HepG2 (cell line): ENCODE data around the gene RREB1. TPM values are rescaled to one million over a fixed set of nuclear protein-coding genes. Genes with fewer than 3 reads are reported as not detected.

ENCODE experiments used
- CC2D1A ChIP-seq: sonication (generic); formaldehyde crosslinking; IDR thresholded peaks from 2 replicates; pipeline ENCODE4 v1.8.1; 2023; ENCODE audit warnings: mild to moderate bottlenecking, missing genetic modification reagents
- EHMT2 ChIP-seq: fragments of 200-600 bp; sonication (generic); IDR thresholded peaks from 2 replicates; pipeline ENCODE4 v1.7.0; 2017; ENCODE audit warnings: antibody characterized with exemption, low read depth, low read length, borderline replicate concordance
- ELF1 ChIP-seq: sonication (generic); formaldehyde crosslinking; IDR thresholded peaks from 2 replicates; pipeline ENCODE4 v1.4.0; 2020; ENCODE audit warnings: missing genetic modification reagents
- GATAD2A ChIP-seq: IDR thresholded peaks from 2 replicates; pipeline ENCODE4 v1.6.1; 2016
- MAX ChIP-seq: IDR thresholded peaks from 2 replicates; pipeline ENCODE4 v1.6.1; 2012; ENCODE audit warnings: inconsistent platforms
- MED1 ChIP-seq: sonication (generic); formaldehyde crosslinking; IDR thresholded peaks from 2 replicates; pipeline ENCODE4 v1.4.0; 2020; ENCODE audit warnings: missing genetic modification reagents
- NR1H2 ChIP-seq: sonication (generic); formaldehyde crosslinking; IDR thresholded peaks from 2 replicates; pipeline ENCODE4 v1.8.1; 2022; ENCODE audit warnings: low read depth, missing genetic modification reagents, borderline replicate concordance
- PBX3 ChIP-seq: sonication (generic); formaldehyde crosslinking; IDR thresholded peaks from 2 replicates; pipeline ENCODE4 v1.8.1; 2023; ENCODE audit warnings: missing genetic modification reagents, inconsistent platforms, borderline replicate concordance
- PHB2 ChIP-seq: fragments of 450-650 bp; IDR thresholded peaks from 2 replicates; pipeline ENCODE4 v1.6.1; 2018; ENCODE audit not compliant: partially characterized antibody
- RFX3 ChIP-seq: IDR thresholded peaks from 2 replicates; pipeline ENCODE4 v1.6.1; 2016; ENCODE audit warnings: missing biosample characterization, missing genetic modification reagents
- SALL1 ChIP-seq: sonication (generic); formaldehyde crosslinking; IDR thresholded peaks from 2 replicates; pipeline ENCODE4 v1.8.0; 2022; ENCODE audit warnings: mild to moderate bottlenecking, missing genetic modification reagents
- ZNF142 ChIP-seq: sonication (generic); formaldehyde crosslinking; IDR thresholded peaks from 2 replicates; pipeline ENCODE4 v1.4.0; 2020; ENCODE audit warnings: missing genetic modification reagents
- ZNF44 ChIP-seq: sonication (generic); formaldehyde crosslinking; IDR thresholded peaks from 2 replicates; pipeline ENCODE4 v1.5.1; 2020; ENCODE audit warnings: mild to moderate bottlenecking, missing genetic modification reagents
- ZNF512 ChIP-seq: sonication (generic); formaldehyde crosslinking; IDR thresholded peaks from 2 replicates; pipeline ENCODE4 v1.4.0; 2020; ENCODE audit warnings: mild to moderate bottlenecking, missing genetic modification reagents
- ZNF530 ChIP-seq: sonication (generic); formaldehyde crosslinking; IDR thresholded peaks from 2 replicates; pipeline ENCODE4 v1.5.0; 2020; ENCODE audit warnings: low read depth, mild to moderate bottlenecking, missing genetic modification reagents
- ZNF550 ChIP-seq: sonication (generic); formaldehyde crosslinking; IDR thresholded peaks from 2 replicates; pipeline ENCODE4 v1.4.0; 2020; ENCODE audit warnings: mild to moderate bottlenecking, missing genetic modification reagents, borderline replicate concordance
- ZNF687 ChIP-seq: sonication (generic); formaldehyde crosslinking; IDR thresholded peaks from 2 replicates; pipeline ENCODE4 v1.5.1; 2020; ENCODE audit warnings: mild to moderate bottlenecking, missing genetic modification reagents, moderate library complexity
- polyA plus RNA-seq, 8 experiments: library from polyadenylated mRNA; depleted of rRNA in 3 of 8; stranded (reverse) in 7 of 8; unstranded in 1 of 8; fragments of >200 nt; fragmentation: Illumina TruSeq in 4 of 8; extraction: Trizol in 4 of 8; gene quantifications; 2 replicates each; pipeline versions ENCODE4 v1.2.1 to v1.2.3, GENCODE V29; 2011 to 2016; ENCODE audit warnings: low read depth in 4 of 8, missing spikeins in 1 of 8, mixed read lengths in 1 of 8; ENCODE audit not compliant: insufficient read depth in 1 of 8
- total RNA-seq, 5 experiments: library from RNA; depleted of rRNA; stranded (reverse); fragments of >200 nt; fragmentation: Illumina TruSeq; extraction: Trizol; gene quantifications; 2 replicates each; pipeline ENCODE4 v1.2.3, GENCODE V29; 2016; ENCODE audit warnings: low read depth in 1 of 5

The RREB1 gene
- total and polyA plus RNA-seq, 2 of the 13 experiments (the other 11 are each of a cell fraction or from before 2014, with no cell fraction given), result 6.1 to 23.2 TPM

GRCh38 chr6:7170117-7170732 lies 62.5 kb downstream of the RREB1 start (continued):
- TF ChIP-seq MAX, result peak; percentile 39; the same call in 1 of the 2 replicates
- 0 out of 2 replicates have a peak, but pooled peaks have one; percentile 62 for TF ChIP-seq CC2D1A
- no peak for TF ChIP-seq MED1
- peak; percentile 54 for TF ChIP-seq ZNF687 (CRISPR knock-in tag)
- TF ChIP-seq ZNF512 (CRISPR knock-in tag), result 0 out of 2 replicates have a peak, but pooled peaks have one; percentile 50
- no peak for TF ChIP-seq ELF1 (CRISPR knock-in tag)
- TF ChIP-seq ZNF142, result no peak
- TF ChIP-seq ZNF44 (CRISPR knock-in tag), result no peak
- no peak for TF ChIP-seq PHB2
- TF ChIP-seq NR1H2 (CRISPR knock-in tag), result peak; percentile 38; the same call in 1 of the 2 replicates
- TF ChIP-seq GATAD2A (CRISPR knock-in tag), result no peak
- no peak for TF ChIP-seq RFX3 (CRISPR knock-in tag)
- TF ChIP-seq EHMT2, result no peak
- no peak for TF ChIP-seq ZNF550 (CRISPR knock-in tag)
- TF ChIP-seq ZNF530 (CRISPR knock-in tag), result no peak
- TF ChIP-seq SALL1 (CRISPR knock-in tag), result no peak
- TF ChIP-seq PBX3 (CRISPR knock-in tag), result no peak
